HUES64 (cell line): ENCODE data around the gene PHYHD1.
"Not testable (repeated sequence)": the region's sequence is repeated elsewhere in the genome, so short reads cannot be mapped to it uniquely, and the experiment has no call there.

Experiments
- H3K27ac ChIP-seq: 2 replicates; pipeline ENCODE4 v1.7.0; 2013; ENCODE audit warnings: low read depth, low read length, inconsistent platforms
- H3K27me3 ChIP-seq: 2 replicates; pipeline ENCODE4 v1.6.1; 2013; ENCODE audit warnings: mild to moderate bottlenecking, low read length; ENCODE audit not compliant: insufficient read depth
- H3K36me3 ChIP-seq: 2 replicates; pipeline ENCODE4 v1.6.1; 2013; ENCODE audit warnings: mild to moderate bottlenecking, low read length; ENCODE audit not compliant: insufficient read depth
- H3K4me1 ChIP-seq: 2 replicates; pipeline ENCODE4 v1.6.1; 2013; ENCODE audit warnings: mild to moderate bottlenecking, low read length, moderate library complexity; ENCODE audit not compliant: insufficient read depth
- H3K4me3 ChIP-seq: 2 replicates; pipeline ENCODE4 v1.5.1; 2013; ENCODE audit warnings: mild to moderate bottlenecking, low read length, moderate library complexity
- H3K9ac ChIP-seq: 2 replicates; pipeline ENCODE4 v1.6.1; 2013; ENCODE audit warnings: mild to moderate bottlenecking, low read depth, low read length
- H3K9me3 ChIP-seq: 2 replicates; pipeline ENCODE4 v1.6.1; 2013; ENCODE audit warnings: low read depth, low read length; ENCODE audit not compliant: insufficient read depth
- WGBS: fragments of 150-250, 120-280 bp; methylation state at CpG from one replicate; pipeline ENCODE4 v1.1.7; 2013; ENCODE audit warnings: missing lambda C conversion rate; 5-methylcytosine and 5-hydroxymethylcytosine counted together

Gene PHYHD1

DNA sequence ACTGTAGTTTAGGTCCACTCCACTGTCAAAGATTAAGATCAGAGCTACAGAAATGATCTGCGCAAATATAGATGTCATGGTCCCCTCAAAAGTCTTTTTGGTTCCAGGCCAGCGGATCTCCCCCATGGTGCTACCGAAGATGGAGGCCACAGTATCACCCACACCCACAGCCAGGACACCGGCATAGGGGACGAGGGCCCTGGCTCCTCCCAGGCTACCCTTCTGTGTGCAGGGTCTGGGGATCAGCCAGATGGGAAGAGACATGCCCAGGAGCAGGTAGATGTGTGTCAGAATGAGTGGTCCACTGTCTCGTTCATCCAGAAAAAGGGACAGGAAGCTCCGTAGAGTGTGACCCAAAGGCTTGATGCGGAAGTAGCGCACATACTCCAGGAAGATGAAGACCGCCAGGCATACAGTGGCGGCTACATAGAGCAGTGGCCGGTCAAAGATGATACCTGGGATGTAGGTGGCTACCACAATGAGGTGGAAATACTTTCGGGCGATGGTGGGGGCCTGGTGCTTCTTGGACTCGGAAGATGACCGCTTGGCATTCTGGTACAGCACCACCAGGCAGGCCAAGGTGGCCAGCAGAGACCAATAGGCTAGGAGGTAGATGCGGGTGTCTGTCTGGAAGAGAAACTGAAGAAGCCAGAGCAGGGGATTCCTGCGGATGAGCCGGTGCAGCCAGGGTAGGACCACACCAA lies 25.2 kb downstream of the PHYHD1 start:
- Histone ChIP-seq H3K9ac (no peak overlapping the region), H3K4me3 (peak overlapping the region; percentile 79; the same call in 1 of the 2 replicates), H3K36me3 (peaks cover 28% of the 10 kb centered on the region), H3K27me3 (no peaks in the 10 kb centered on the region), H3K4me1 (no peaks in the 10 kb centered on the region), H3K9me3 (no peaks in the 10 kb centered on the region), H3K27ac (no peak overlapping the region)
- WGBS: 95% methylated on average over 19 of the region's 19 CpGs

DNA sequence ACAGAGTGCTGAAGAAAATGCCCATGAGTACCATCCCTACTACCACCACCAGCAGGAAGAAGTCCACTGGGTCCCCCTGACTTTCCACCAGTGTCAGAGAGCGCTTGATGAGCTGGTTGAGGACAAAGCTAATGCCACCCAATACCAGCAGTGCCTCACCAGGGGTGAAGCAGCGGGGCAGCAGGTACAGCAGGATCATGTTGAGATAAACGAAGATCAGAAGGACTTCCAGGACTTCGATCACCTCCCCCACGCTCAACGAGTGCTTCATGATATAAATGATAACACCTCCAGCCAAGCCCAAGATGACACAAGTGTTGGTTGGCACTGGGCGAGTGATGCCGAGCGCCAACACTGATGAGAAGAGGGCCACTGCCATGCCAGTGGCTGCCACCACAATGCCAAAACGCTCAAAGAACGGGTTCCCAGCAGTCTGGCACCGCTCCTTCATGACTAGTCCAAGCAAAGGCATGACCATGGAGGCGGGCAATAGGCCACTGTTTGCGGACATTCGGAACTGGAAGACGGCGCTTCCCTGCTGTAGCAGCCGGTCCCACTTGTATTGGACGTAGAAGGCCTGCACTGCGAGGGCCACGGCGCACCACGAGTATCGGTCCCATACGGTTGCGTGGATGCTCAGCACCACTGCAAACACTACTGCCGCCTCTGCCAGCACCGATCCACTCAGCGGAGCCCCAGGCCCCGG lies 25.9 kb downstream of the PHYHD1 start:
- peaks cover 34% of the 10 kb centered on the region for H3K36me3 ChIP-seq
- peak overlapping the region; percentile 95 for H3K9ac ChIP-seq
- WGBS: 35% methylated on average over 30 of the region's 30 CpGs
- peak overlapping the region; percentile 79 for H3K4me3 ChIP-seq
- H3K27ac ChIP-seq: peak overlapping the region; percentile 83
- H3K27me3 ChIP-seq: no peaks in the 10 kb centered on the region
- no peaks in the 10 kb centered on the region for H3K4me1 ChIP-seq
- no peaks in the 10 kb centered on the region for H3K9me3 ChIP-seq

DNA sequence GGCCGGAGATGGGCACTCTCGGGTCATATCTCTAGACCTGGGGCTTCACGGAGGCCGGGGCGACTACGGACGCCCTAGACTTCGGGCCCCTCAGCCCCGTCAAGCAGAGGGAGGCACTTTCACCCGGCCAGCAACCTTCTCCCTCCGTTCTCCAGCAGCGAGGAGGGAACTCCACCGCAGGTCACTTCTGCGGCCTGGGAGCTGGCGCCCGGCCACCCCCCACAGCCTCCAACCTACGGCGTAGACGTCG lies 26.4 kb downstream of the PHYHD1 start:
- H3K9me3 ChIP-seq: no peaks in the 10 kb centered on the region
- peak overlapping the region; percentile 95 for H3K9ac ChIP-seq
- H3K27ac ChIP-seq: peak overlapping the region; percentile 83
- no peaks in the 10 kb centered on the region for H3K4me1 ChIP-seq
- H3K36me3 ChIP-seq: peaks cover 38% of the 10 kb centered on the region
- peak overlapping the region; percentile 79 for H3K4me3 ChIP-seq
- under 1% methylated on average over 20 of the region's 20 CpGs for WGBS
- H3K27me3 ChIP-seq: no peaks in the 10 kb centered on the region

DNA sequence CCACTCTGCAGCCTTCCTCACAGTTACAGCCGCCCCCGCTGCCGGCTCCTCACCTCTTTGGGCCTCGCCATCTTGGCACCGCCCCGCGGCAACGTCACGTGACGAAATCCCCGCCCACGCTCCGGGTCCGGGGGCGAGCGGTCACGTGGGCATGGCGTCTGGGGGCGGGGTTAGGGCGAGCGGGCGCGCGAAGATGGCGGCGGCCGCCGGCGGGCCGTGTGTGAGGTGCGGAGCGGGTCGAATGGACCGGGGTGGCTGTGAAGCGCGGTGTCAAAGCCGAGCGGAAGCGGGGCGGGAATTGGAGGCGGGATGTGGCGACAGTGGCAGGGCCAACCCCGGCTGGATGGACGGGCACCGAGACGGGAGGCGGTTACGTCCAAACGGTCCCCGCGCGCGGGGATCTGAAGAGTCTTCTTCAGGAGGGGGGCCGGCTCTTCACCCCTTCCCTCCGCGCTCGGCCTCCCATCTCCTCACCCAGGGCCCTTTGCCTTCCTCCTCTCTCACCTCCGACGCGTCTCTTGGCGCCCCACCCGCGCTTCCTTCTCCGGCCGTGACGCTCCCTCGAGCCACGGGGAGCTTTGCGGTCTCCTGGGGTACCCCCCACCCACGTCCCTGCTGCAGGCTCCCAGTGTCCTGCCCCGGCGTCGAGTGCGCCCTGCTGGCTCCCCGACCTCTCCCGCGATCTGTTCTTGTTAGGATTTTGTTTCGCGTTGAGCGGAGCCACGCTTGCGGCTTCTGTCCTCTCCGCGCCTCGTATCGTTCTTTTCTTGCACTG lies 26.9 kb downstream of the PHYHD1 start, which contains the start of the genes DOLK and NUP188:
DOLK (minus strand) TSS at position 77 of the 775 bp plus-strand sequence. CDS start 300 bp downstream, outside the sequence.
NUP188 (plus strand) TSS at position 173 of the 775 bp plus-strand sequence; CDS start at position 194, 21 bp downstream.
- Histone ChIP-seq H3K27me3 (no peaks in the 10 kb centered on the region), H3K36me3 (peaks cover 43% of the 10 kb centered on the region), H3K4me1 (no peaks in the 10 kb centered on the region), H3K27ac (peak within 1 kb of the TSS; percentile 83), H3K4me3 (peak within 1 kb of the TSS; percentile 79), H3K9me3 (no peaks in the 10 kb centered on the region), H3K9ac (peak within 1 kb of the TSS; percentile 95)
- under 1% methylated on average over 86 of the region's 86 CpGs for WGBS

DNA sequence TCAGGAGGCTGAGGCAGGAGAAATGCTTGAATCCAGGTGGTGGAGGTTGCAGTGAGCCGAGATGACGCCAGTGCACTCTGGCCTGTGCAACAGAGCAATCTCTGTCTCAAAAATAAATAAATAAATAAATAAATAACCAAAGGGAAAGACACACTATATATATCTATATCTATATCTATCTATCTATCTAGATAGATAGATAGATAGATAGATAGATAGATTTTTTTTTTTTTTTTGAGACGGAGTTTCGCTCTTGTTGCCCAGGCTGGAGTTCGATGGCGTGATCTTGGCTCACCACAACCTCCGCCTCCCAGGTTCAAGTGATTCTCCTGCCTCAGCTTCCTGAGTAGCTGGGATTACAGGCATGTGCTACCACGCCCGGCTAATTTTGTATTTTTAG lies 40.6 kb downstream of the PHYHD1 start:
- H3K27ac ChIP-seq, H3K9ac ChIP-seq, H3K4me3 ChIP-seq, H3K4me1 ChIP-seq, H3K27me3 ChIP-seq, H3K9me3 ChIP-seq: not testable (repeated sequence)
- 98% methylated on average over 8 of the region's 9 CpGs for WGBS
- H3K36me3 ChIP-seq: peaks cover 88% of the 10 kb centered on the region

DNA sequence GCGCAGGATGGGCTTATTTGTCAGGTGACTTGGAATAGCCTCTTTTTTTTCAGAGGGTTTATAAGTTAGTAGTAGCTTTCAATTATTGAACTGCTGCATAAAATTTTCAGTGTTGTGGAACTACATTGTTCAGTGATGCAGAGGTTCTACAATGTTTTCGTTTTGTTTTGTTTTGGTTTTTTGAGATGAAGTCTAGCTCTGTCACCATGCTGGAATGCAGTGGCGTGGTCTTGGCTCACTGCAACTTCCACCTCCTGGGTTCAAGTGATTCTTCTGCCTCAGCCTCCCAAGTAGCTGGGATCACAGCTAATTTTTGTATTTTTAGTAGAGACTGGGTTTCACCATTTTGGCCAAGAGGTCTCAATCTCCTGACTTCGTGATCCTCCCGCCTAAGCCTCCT lies 48.7 kb downstream of the PHYHD1 start:
- H3K4me3 ChIP-seq: no peak overlapping the region
- H3K4me1 ChIP-seq: no peaks in the 10 kb centered on the region
- H3K36me3 ChIP-seq: peaks cover 88% of the 10 kb centered on the region
- H3K27me3 ChIP-seq: no peaks in the 10 kb centered on the region
- no peak overlapping the region for H3K27ac ChIP-seq
- H3K9ac ChIP-seq: no peak overlapping the region
- H3K9me3 ChIP-seq: no peaks in the 10 kb centered on the region
- WGBS: 94% methylated on average over 5 of the region's 5 CpGs

DNA sequence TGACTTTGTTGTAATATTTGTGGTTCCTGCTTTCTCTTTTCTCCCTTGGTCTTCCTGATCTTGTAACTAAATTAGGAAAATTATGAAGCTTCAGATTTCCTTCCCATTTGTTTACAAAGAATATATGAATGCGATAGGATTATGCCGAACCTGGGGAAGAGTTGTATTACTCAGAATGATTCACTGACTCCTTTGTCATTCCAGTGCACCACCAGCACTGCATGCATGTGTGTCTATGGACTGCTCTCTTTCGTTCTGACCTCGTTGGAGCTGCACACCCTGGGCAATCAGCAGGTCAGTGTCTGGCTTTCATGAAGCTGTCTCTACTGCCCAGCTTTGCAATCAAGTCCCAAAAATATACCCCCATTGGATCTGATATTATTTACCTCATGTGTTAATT lies 52.2 kb downstream of the PHYHD1 start:
- Histone ChIP-seq H3K9me3 (no peaks in the 10 kb centered on the region), H3K36me3 (peaks cover 96% of the 10 kb centered on the region), H3K4me3 (no peak overlapping the region), H3K27ac (no peak overlapping the region), H3K9ac (no peak overlapping the region), H3K27me3 (no peaks in the 10 kb centered on the region), H3K4me1 (no peaks in the 10 kb centered on the region)
- 95% methylated on average over 4 of the region's 4 CpGs for WGBS

DNA sequence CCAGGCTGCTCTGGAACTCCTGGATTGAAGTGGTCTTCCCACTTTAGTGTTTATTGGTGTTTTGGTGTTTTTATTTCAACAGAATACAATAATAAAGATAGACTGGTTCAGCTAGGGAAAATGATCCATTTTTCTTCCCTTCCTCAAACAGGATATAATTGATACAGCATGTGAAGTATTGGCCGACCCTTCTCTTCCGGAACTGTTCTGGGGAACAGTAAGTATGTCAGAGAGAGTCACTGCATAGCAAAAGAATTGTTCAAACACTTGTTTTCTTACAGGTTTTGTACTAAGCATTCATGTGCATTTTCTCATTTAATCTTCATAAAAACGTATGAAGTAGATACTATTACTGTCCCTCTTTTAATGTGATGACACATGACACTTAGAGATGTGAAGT lies 58.3 kb downstream of the PHYHD1 start:
- WGBS: 100% methylated on average over 3 of the region's 3 CpGs
- Histone ChIP-seq H3K4me3 (no peak overlapping the region), H3K36me3 (peaks cover 93% of the 10 kb centered on the region)

DNA sequence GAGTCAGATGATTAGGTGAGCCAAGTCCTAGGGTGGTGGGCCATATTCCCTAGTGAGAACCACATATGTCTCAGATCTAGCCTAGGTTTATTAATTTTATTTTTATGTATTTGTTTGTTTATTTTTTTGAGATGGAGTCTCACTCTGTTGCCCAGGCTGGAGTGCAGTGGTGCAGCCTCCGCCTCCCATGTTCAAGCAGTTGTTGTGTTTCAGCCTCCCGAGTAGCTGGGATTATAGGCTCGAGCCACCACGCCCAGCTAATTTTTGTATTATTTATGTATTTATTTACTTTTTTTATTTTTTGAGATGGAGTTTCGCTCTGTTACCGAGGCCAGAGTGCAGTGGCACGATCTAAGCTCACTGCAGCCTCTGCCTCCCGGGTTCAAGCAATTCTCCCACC lies 62.8 kb downstream of the PHYHD1 start:
- Histone ChIP-seq H3K9ac (no peak overlapping the region), H3K36me3 (peaks cover 95% of the 10 kb centered on the region), H3K9me3 (no peaks in the 10 kb centered on the region), H3K27me3 (no peaks in the 10 kb centered on the region), H3K4me1 (no peaks in the 10 kb centered on the region), H3K4me3 (no peak overlapping the region), H3K27ac (no peak overlapping the region)
- WGBS: over 99% methylated on average over 7 of the region's 8 CpGs

More for the DNA sequence above, 58.3 kb downstream of the PHYHD1 start:
- H3K27me3 ChIP-seq: no peaks in the 10 kb centered on the region
- H3K9ac ChIP-seq: no peak overlapping the region
- H3K27ac ChIP-seq: no peak overlapping the region
- no peaks in the 10 kb centered on the region for H3K9me3 ChIP-seq
- no peaks in the 10 kb centered on the region for H3K4me1 ChIP-seq

DNA sequence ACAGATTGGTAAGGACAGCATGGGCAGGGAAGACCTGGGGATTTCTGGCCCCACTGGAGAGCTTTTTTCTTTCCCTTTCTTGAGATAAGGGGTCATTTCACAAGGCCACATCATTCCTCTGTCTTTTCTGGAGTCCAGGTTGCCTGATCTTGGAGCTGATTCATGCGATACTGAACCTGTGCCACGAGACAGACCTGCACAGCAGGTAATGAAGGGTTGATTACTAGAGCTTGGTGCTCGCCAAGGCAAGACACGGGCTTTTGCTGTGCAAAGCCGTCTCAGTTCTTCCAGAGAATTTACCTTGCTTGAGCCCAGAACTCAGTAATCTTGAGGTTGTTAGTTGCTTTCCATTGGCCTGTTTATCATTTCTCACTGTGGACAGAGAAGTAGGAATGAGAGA lies 65.9 kb downstream of the PHYHD1 start:
- H3K9me3 ChIP-seq: no peaks in the 10 kb centered on the region
- H3K9ac ChIP-seq: no peak overlapping the region
- no peak overlapping the region for H3K27ac ChIP-seq
- H3K27me3 ChIP-seq: no peaks in the 10 kb centered on the region
- peaks cover 90% of the 10 kb centered on the region for H3K36me3 ChIP-seq
- WGBS: 92% methylated on average over 5 of the region's 5 CpGs
- H3K4me3 ChIP-seq: no peak overlapping the region
- H3K4me1 ChIP-seq: no peaks in the 10 kb centered on the region

DNA sequence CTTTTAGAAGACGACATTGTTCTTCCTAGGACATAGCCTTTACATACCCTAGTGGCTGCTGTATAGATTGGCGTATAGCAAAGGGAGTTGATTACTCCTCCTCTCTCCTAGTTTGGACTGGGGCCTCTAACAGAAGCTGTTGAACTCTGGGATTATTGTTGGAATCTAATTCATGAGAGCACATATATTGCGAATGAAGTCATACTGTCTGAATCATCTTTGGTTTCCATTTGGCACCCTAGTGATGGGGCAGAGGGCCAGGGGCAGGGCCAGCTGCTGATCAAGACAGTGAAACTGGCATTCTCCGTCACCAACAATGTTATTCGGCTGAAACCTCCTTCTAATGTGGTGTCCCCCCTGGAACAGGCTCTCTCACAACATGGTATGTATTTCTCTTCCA lies 67.0 kb downstream of the PHYHD1 start:
- no peak overlapping the region for H3K27ac ChIP-seq

More for the DNA sequence above, 67.0 kb downstream of the PHYHD1 start:
- no peaks in the 10 kb centered on the region for H3K27me3 ChIP-seq
- H3K36me3 ChIP-seq: peaks cover 88% of the 10 kb centered on the region
- no peaks in the 10 kb centered on the region for H3K4me1 ChIP-seq
- no peaks in the 10 kb centered on the region for H3K9me3 ChIP-seq
- H3K9ac ChIP-seq: no peak overlapping the region
- 95% methylated on average over 5 of the region's 5 CpGs for WGBS
- no peak overlapping the region for H3K4me3 ChIP-seq
